HG02870 (cell line): ENCODE measurements around the gene PPIB.
A peak's percentile ranks its signal among the peaks of the same experiment; 100 is the strongest.

ENCODE experiments used
- ATAC-seq: cut with Tn5 transposase; IDR thresholded peaks from one replicate; pipeline ENCODE4 v1.9.1; 2021; ENCODE audit warnings: mild to moderate bottlenecking, moderate library complexity; ENCODE audit not compliant: unreplicated experiment

The PPIB gene

GRCh38 chr15:64158363-64159134, 4.3 kb downstream of the PPIB start:
- ATAC-seq = no peak

- ATAC-seq = no peak
Observed at GRCh38 chr15:64157599-64158125, 5.2 kb downstream of the PPIB start.

GRCh38 chr15:64156652-64157331, 6.0 kb downstream of the PPIB start:
- ATAC-seq = no peak

GRCh38 chr15:64155802-64156651, 6.8 kb downstream of the PPIB start:
- no peak for ATAC-seq

- ATAC-seq = peak; percentile 65
Observed at GRCh38 chr15:64153480-64154367, 9.1 kb downstream of the PPIB start.

GRCh38 chr15:64152507-64153387, 10.1 kb downstream of the PPIB start:
- ATAC-seq = no peak

GRCh38 chr15:64151727-64152506, 10.9 kb downstream of the PPIB start, which contains the start of gene SNX22:
TSS of gene SNX22 (plus strand) at chr15:64151731. CDS start at chr15:64151776, 45 bp downstream.
- peak; percentile 8 for ATAC-seq

GRCh38 chr15:64149893-64150578, 12.8 kb downstream of the PPIB start:
- ATAC-seq = no peak

GRCh38 chr15:64149424-64149823, 13.4 kb downstream of the PPIB start:
- ATAC-seq = no peak

- ATAC-seq = no peak
Observed at GRCh38 chr15:64148581-64148980, 14.2 kb downstream of the PPIB start.

GRCh38 chr15:64148168-64148567, 14.7 kb downstream of the PPIB start:
- ATAC-seq = no peak

- ATAC-seq = no peak
Observed at GRCh38 chr15:64146885-64147681, 15.7 kb downstream of the PPIB start.

GRCh38 chr15:64146520-64146884, 16.3 kb downstream of the PPIB start:
- no peak for ATAC-seq

- ATAC-seq = no peak
Observed at GRCh38 chr15:64146041-64146440, 16.8 kb downstream of the PPIB start.

- ATAC-seq = peak; percentile 80
Observed at GRCh38 chr15:64144565-64145281, 18.1 kb downstream of the PPIB start.

- ATAC-seq = no peak
Observed at GRCh38 chr15:64144192-64144564, 18.6 kb downstream of the PPIB start.
